Nephron progenitor cell (in vitro differentiated cells): ENCODE measurements around the gene CACNA1G.
A peak's percentile ranks its signal among the peaks of the same experiment; 100 is the strongest.

Experiments
- DNase-seq: peaks from one replicate; pipeline ENCODE4 v3.0.0; 2021
- H3K27ac Mint-ChIP-seq: 2 replicates; pipeline ENCODE4 v1.8.0; 2021; ENCODE audit warnings: mild to moderate bottlenecking, moderate library complexity, mixed read lengths
- H3K27me3 Mint-ChIP-seq: 2 replicates; pipeline ENCODE4 v1.8.0; 2021; ENCODE audit warnings: mild to moderate bottlenecking, low read depth, mixed read lengths; ENCODE audit not compliant: poor library complexity
- H3K36me3 Mint-ChIP-seq: 2 replicates; pipeline ENCODE4 v1.8.0; 2021; ENCODE audit warnings: low read depth, mixed read lengths
- H3K4me1 Mint-ChIP-seq: 2 replicates; pipeline ENCODE4 v1.8.0; 2021; ENCODE audit warnings: mixed read lengths
- H3K4me3 Mint-ChIP-seq: 2 replicates; pipeline ENCODE4 v1.8.0; 2021; ENCODE audit warnings: mild to moderate bottlenecking, moderate library complexity, mixed read lengths
- H3K9me3 Mint-ChIP-seq: 2 replicates; pipeline ENCODE4 v1.8.0; 2021; ENCODE audit warnings: mild to moderate bottlenecking, moderate library complexity, mixed read lengths
- CTCF ChIP-seq: fragments of 200-600 bp; sonication (generic); IDR thresholded peaks from 2 replicates; pipeline ENCODE4 v1.5.0; 2021; ENCODE audit warnings: antibody characterized with exemption

The CACNA1G gene

GRCh38 chr17:50562242-50563091 is 2.0 kb downstream of the CACNA1G start:
- no peak overlapping the region for H3K27ac Mint-ChIP-seq
- DNase-seq, result no peak
- peaks cover 74% of the 10 kb centered on the region for H3K4me1 Mint-ChIP-seq
- no peaks in the 10 kb centered on the region for H3K9me3 Mint-ChIP-seq
- H3K4me3 Mint-ChIP-seq, result peak overlapping the region; percentile 71
- H3K27me3 Mint-ChIP-seq, result peaks cover 92% of the 10 kb centered on the region
- H3K36me3 Mint-ChIP-seq, result no peaks in the 10 kb centered on the region
- TF ChIP-seq CTCF, result no peak

- no peak for TF ChIP-seq CTCF
- Mint-ChIP-seq H3K4me1 (peaks cover 74% of the 10 kb centered on the region), H3K27ac (no peak overlapping the region), H3K27me3 (peaks cover 89% of the 10 kb centered on the region), H3K4me3 (no peak overlapping the region), H3K36me3 (no peaks in the 10 kb centered on the region), H3K9me3 (no peaks in the 10 kb centered on the region)
- no peak for DNase-seq
Observed at GRCh38 chr17:50563092-50563511, 2.6 kb downstream of the CACNA1G start.

- H3K4me1 Mint-ChIP-seq, result peaks cover 80% of the 10 kb centered on the region
- peak overlapping the region; percentile 69 for H3K27ac Mint-ChIP-seq
- peak overlapping the region; percentile 60 for H3K4me3 Mint-ChIP-seq
Observed at GRCh38 chr17:50564916-50565315, 4.4 kb downstream of the CACNA1G start.

GRCh38 chr17:50565402-50566350 is 5.2 kb downstream of the CACNA1G start:
- no peak for TF ChIP-seq CTCF
- no peaks in the 10 kb centered on the region for H3K36me3 Mint-ChIP-seq
- H3K27me3 Mint-ChIP-seq, result peaks cover 69% of the 10 kb centered on the region
- H3K27ac Mint-ChIP-seq, result no peak overlapping the region
- H3K9me3 Mint-ChIP-seq, result no peaks in the 10 kb centered on the region
- H3K4me3 Mint-ChIP-seq, result peak overlapping the region; percentile 53
- H3K4me1 Mint-ChIP-seq, result peaks cover 83% of the 10 kb centered on the region
- DNase-seq, result no peak

More at GRCh38 chr17:50564916-50565315, 4.4 kb downstream of the CACNA1G start:
- Mint-ChIP-seq H3K9me3 (no peaks in the 10 kb centered on the region), H3K27me3 (peaks cover 74% of the 10 kb centered on the region), H3K36me3 (no peaks in the 10 kb centered on the region)
- DNase-seq, result no peak
- no peak for TF ChIP-seq CTCF

- Mint-ChIP-seq H3K27ac (no peak overlapping the region), H3K36me3 (no peaks in the 10 kb centered on the region), H3K27me3 (peaks cover 65% of the 10 kb centered on the region), H3K4me3 (no peak overlapping the region), H3K9me3 (no peaks in the 10 kb centered on the region), H3K4me1 (peaks cover 94% of the 10 kb centered on the region)
- TF ChIP-seq CTCF, result no peak
- no peak for DNase-seq
Observed at GRCh38 chr17:50566886-50567285, 6.4 kb downstream of the CACNA1G start.
